ENCODE results near the gene MAPK8IP1. TPM values are rescaled to one million over a fixed set of nuclear protein-coding genes. Genes with fewer than 3 reads are reported as not detected.

Gene MAPK8IP1
- total and polyA plus RNA-seq, 2 experiments from 2014 or later, result 5.9 to 39.4 TPM

DNA sequence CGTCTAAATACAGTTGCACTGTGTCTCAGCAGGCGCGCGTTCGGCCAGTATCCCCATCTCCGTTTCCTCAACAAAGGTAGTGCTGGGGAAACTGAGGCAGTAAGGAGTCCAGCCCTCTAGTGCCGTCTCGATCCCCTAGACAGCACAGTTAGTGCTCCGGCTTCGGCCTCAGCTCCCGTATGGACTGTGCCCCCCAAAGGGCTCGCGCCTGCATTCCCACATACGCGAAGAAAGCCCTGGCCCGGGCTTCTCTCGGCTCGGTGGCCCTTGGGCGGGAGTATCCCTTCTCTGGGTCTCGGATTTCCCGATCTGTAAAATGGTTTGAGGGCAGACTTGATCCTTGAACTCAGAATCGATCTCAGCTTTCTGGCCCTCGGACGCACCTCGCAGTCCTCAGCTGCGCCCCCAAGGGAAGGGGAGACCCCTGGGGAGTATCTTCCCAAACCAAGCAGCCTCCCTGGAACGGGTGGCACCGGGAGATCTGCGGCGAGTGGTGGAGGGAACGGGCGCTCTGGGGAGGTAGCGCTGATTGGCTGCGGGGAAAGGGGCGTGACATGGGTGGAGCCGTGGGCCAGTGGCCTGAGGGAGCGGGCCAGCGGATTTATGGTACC is 33.0 kb downstream of the MAPK8IP1 start (continued):
- TF ChIP-seq, protein P1, sequence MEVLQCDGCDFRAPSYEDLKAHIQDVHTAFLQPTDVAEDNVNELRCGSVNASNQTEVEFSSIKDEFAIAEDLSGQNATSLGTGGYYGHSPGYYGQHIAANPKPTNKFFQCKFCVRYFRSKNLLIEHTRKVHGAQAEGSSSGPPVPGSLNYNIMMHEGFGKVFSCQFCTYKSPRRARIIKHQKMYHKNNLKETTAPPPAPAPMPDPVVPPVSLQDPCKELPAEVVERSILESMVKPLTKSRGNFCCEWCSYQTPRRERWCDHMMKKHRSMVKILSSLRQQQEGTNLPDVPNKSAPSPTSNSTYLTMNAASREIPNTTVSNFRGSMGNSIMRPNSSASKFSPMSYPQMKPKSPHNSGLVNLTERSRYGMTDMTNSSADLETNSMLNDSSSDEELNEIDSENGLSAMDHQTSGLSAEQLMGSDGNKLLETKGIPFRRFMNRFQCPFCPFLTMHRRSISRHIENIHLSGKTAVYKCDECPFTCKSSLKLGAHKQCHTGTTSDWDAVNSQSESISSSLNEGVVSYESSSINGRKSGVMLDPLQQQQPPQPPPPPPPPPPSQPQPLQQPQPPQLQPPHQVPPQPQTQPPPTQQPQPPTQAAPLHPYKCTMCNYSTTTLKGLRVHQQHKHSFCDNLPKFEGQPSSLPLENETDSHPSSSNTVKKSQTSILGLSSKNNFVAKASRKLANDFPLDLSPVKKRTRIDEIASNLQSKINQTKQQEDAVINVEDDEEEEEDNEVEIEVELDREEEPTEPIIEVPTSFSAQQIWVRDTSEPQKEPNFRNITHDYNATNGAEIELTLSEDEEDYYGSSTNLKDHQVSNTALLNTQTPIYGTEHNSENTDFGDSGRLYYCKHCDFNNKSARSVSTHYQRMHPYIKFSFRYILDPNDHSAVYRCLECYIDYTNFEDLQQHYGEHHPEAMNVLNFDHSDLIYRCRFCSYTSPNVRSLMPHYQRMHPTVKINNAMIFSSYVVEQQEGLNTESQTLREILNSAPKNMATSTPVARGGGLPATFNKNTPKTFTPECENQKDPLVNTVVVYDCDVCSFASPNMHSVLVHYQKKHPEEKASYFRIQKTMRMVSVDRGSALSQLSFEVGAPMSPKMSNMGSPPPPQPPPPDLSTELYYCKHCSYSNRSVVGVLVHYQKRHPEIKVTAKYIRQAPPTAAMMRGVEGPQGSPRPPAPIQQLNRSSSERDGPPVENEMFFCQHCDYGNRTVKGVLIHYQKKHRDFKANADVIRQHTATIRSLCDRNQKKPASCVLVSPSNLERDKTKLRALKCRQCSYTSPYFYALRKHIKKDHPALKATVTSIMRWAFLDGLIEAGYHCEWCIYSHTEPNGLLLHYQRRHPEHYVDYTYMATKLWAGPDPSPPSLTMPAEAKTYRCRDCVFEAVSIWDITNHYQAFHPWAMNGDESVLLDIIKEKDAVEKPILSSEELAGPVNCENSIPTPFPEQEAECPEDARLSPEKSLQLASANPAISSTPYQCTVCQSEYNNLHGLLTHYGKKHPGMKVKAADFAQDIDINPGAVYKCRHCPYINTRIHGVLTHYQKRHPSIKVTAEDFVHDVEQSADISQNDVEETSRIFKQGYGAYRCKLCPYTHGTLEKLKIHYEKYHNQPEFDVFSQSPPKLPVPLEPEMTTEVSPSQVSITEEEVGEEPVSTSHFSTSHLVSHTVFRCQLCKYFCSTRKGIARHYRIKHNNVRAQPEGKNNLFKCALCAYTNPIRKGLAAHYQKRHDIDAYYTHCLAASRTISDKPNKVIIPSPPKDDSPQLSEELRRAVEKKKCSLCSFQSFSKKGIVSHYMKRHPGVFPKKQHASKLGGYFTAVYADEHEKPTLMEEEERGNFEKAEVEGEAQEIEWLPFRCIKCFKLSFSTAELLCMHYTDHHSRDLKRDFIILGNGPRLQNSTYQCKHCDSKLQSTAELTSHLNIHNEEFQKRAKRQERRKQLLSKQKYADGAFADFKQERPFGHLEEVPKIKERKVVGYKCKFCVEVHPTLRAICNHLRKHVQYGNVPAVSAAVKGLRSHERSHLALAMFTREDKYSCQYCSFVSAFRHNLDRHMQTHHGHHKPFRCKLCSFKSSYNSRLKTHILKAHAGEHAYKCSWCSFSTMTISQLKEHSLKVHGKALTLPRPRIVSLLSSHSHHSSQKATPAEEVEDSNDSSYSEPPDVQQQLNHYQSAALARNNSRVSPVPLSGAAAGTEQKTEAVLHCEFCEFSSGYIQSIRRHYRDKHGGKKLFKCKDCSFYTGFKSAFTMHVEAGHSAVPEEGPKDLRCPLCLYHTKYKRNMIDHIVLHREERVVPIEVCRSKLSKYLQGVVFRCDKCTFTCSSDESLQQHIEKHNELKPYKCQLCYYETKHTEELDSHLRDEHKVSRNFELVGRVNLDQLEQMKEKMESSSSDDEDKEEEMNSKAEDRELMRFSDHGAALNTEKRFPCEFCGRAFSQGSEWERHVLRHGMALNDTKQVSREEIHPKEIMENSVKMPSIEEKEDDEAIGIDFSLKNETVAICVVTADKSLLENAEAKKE (CRISPR knock-in tag; IDR thresholded peaks at IDR 0.05), result no peak
- TF ChIP-seq, protein P2, sequence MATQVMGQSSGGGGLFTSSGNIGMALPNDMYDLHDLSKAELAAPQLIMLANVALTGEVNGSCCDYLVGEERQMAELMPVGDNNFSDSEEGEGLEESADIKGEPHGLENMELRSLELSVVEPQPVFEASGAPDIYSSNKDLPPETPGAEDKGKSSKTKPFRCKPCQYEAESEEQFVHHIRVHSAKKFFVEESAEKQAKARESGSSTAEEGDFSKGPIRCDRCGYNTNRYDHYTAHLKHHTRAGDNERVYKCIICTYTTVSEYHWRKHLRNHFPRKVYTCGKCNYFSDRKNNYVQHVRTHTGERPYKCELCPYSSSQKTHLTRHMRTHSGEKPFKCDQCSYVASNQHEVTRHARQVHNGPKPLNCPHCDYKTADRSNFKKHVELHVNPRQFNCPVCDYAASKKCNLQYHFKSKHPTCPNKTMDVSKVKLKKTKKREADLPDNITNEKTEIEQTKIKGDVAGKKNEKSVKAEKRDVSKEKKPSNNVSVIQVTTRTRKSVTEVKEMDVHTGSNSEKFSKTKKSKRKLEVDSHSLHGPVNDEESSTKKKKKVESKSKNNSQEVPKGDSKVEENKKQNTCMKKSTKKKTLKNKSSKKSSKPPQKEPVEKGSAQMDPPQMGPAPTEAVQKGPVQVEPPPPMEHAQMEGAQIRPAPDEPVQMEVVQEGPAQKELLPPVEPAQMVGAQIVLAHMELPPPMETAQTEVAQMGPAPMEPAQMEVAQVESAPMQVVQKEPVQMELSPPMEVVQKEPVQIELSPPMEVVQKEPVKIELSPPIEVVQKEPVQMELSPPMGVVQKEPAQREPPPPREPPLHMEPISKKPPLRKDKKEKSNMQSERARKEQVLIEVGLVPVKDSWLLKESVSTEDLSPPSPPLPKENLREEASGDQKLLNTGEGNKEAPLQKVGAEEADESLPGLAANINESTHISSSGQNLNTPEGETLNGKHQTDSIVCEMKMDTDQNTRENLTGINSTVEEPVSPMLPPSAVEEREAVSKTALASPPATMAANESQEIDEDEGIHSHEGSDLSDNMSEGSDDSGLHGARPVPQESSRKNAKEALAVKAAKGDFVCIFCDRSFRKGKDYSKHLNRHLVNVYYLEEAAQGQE (IDR thresholded peaks at IDR 0.05; ENCODE audit: unreplicated experiment), result no peak

DNA sequence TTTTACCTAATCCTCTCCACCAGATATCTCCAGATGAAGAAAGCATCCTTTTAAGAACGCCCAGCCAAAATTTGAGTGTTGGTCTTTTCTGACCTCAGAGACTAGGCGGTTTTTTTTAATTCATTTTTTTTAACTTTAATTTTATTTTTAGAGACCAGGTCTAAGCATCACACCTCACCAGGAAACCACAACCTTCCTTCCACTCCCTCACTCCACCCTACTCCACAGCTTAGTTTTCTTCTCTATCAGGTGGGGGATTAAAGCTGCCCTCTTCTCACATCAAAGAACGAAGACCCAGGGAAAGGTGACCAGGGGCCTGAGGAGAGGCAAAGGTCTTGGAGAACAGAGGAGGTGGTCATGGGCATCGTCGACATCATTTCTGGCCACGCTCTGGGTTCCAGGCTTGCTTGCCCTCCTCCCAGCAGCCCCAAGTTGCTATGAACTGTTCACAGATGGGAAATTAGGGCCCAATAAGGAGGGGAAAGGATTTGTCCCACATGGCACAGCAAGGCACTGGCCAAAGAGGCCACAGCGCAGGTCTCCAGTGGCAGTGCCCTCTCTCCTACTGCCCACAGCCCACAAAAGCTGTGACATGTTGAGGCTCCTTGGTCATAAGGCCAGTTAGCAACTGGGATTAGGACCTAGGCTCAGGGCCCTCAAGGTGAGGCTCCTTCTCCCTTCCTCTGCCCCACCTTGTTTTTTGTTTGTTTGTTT is 33.7 kb downstream of the MAPK8IP1 start:
- ATAC-seq, result no peak
- DNase-seq (ENCODE audit: low spot score), result no peak
- Histone ChIP-seq H3K36me3 (ENCODE audit: insufficient read depth) (no peaks in the 10 kb centered on the region), H3K4me1 (ENCODE audit: insufficient read depth) (peaks cover 38% of the 10 kb centered on the region), H3K4me3 (peak overlapping the region; percentile 95; the same call in 1 of the 2 replicates), H3K27me3 (ENCODE audit: insufficient read depth) (peaks cover 9% of the 10 kb centered on the region; the same call in 1 of the 2 replicates), H4K20me1 (replicated peaks; ENCODE audit: insufficient read depth) (no peaks in the 10 kb centered on the region; the same call in none of the 2 replicates), H3F3A (replicated peaks; ENCODE audit: low read depth) (peaks cover 23% of the 10 kb centered on the region), H3K9me2 (ENCODE audit: insufficient read depth) (no peaks in the 10 kb centered on the region), H3K4me2 (peak overlapping the region; percentile 93; the same call in 1 of the 2 replicates), H3K27ac (ENCODE audit: low read depth) (no peak overlapping the region), H3K79me2 (replicated peaks; ENCODE audit: insufficient read depth) (peaks cover 18% of the 10 kb centered on the region), H2AFZ (no peak overlapping the region)
- Mint-ChIP-seq H3K36me3 (ENCODE audit: low read depth) (peaks cover 5% of the 10 kb centered on the region), H3K4me1 (peaks cover 30% of the 10 kb centered on the region), H3K27me3 (ENCODE audit: insufficient read depth, low read depth, poor library complexity) (peaks cover 34% of the 10 kb centered on the region), H3K9me3 (no peaks in the 10 kb centered on the region), H3K27ac (peak overlapping the region; percentile 97; the same call in 1 of the 2 replicates), H3K4me3 (peak overlapping the region; percentile 96)
- TF ChIP-seq CREB1 (CRISPR knock-in tag; IDR thresholded peaks at IDR 0.05; ENCODE audit: low read depth) (no peak), ZNF114 (CRISPR knock-in tag; IDR thresholded peaks at IDR 0.05) (no peak), EZH2 (IDR thresholded peaks at IDR 0.05; ENCODE audit: low read depth, unreplicated experiment) (no peak), POLR2AphosphoS5 (IDR thresholded peaks at IDR 0.05; ENCODE audit: low read depth) (no peak), EZH2phosphoT487 (IDR thresholded peaks at IDR 0.05; ENCODE audit: unreplicated experiment) (no peak)
- TF ChIP-seq, protein P3, sequence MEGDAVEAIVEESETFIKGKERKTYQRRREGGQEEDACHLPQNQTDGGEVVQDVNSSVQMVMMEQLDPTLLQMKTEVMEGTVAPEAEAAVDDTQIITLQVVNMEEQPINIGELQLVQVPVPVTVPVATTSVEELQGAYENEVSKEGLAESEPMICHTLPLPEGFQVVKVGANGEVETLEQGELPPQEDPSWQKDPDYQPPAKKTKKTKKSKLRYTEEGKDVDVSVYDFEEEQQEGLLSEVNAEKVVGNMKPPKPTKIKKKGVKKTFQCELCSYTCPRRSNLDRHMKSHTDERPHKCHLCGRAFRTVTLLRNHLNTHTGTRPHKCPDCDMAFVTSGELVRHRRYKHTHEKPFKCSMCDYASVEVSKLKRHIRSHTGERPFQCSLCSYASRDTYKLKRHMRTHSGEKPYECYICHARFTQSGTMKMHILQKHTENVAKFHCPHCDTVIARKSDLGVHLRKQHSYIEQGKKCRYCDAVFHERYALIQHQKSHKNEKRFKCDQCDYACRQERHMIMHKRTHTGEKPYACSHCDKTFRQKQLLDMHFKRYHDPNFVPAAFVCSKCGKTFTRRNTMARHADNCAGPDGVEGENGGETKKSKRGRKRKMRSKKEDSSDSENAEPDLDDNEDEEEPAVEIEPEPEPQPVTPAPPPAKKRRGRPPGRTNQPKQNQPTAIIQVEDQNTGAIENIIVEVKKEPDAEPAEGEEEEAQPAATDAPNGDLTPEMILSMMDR (conservative IDR thresholded peaks at IDR 0.05; ENCODE audit: low read depth in 2 of 2), result no peak
- TF ChIP-seq, protein P4, sequence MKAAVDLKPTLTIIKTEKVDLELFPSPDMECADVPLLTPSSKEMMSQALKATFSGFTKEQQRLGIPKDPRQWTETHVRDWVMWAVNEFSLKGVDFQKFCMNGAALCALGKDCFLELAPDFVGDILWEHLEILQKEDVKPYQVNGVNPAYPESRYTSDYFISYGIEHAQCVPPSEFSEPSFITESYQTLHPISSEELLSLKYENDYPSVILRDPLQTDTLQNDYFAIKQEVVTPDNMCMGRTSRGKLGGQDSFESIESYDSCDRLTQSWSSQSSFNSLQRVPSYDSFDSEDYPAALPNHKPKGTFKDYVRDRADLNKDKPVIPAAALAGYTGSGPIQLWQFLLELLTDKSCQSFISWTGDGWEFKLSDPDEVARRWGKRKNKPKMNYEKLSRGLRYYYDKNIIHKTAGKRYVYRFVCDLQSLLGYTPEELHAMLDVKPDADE (IDR thresholded peaks at IDR 0.05), result no peak
